NOMO-1 treated with DMSO at 0.1 percent for 48 hours (cell line): ENCODE measurements around the gene NPAS3.
A peak's percentile ranks its signal among the peaks of the same experiment; 100 is the strongest.

Experiments
- DNase-seq: peaks from one replicate; lab custom pipeline; 2025; ENCODE audit not compliant: unreplicated experiment; lab: John Stamatoyannopoulos, UW

The NPAS3 gene

DNA sequence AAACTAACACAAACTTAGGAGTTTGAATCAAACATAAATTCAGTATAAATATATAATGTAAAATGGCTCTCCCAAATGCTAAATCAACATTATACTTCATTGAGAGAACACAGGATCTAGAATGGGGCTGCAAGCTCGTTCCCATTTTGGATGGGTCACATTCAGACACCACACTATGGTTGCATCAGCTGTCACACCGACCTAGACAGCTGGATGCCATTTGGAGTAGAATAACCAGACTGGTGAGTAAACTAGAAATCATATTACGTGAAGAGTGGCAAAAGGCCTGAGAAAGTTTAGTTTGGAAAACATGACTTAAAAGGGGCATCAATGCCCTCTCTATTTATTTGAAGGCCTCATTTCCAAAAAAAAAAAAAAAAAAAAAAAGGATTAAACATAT, 430.4 kb downstream of the NPAS3 start:
- DNase-seq = no peak

DNA sequence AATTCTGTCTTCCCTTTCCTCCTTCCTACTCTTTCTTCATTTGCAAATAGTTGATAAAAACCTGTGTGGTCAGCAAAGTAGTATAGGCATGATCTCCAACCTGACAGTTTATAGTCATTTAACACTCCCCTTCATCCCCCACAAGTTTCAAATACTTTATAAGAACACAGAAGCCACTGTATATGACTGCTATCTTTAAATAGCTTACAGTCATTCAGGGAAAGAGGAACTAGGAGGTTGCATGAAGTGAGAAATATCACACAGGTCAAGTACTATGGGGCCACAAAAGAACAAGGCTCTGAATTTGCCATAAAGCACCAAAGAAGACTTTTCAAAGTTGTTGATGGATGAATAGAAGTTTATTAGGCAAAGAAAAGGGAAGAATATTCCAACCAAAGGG, 431.3 kb downstream of the NPAS3 start:
- peak; percentile 1 for DNase-seq

DNA sequence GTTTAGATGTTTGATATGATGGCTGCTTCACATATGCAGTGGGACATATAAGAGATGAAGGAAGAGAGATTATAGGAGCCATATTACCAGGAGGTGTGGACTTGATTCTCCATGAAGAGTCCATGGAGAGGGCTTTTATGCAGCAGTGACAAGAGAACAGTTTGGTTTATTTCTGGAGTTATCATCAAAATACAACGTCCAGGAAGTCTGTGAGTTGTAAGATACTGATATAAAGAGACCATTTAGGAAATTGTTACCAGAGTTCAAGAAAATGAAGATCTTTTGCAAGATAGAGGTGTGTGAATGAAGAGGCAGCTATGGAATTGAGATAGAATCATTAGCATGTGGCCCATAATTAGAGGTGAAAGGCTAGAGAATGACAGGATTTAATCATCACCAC, 431.7 kb downstream of the NPAS3 start:
- no peak for DNase-seq

DNA sequence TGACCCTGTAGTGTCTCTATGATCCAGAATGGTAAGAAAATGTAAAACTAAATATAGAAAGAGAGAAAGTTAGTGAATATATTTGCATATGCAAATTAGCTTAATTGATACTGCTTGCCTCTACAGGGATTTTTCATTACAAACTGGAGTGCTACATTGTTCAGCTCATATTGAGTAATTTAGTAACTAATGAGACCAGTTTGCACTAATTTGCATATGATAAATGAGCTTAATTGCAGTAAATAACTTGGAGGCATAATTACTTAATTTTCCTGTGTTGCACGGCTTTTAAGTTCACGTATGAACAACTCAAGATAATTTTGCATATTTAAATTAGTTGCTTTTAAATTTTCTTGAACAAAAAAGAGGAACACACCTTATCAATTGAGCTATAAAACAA, 436.5 kb downstream of the NPAS3 start:
- no peak for DNase-seq

DNA sequence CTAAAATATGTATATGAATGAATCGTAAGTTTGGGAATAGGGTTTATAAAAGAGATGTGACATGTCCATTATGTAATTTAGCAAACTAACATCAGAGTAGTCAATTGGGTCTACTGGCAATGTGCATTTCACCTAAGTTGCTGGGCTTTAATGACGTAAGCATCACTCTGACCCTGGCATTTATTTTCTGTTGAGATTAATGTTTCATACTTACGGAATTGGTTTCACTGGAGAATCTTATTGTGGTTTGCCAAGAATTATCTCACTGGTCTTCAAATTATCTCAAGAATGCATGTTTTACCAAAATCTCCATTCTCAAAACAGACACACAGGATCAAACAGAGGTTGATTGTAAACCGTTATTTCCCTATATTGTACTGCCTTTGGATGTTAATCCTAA, 437.1 kb downstream of the NPAS3 start:
- no peak for DNase-seq

DNA sequence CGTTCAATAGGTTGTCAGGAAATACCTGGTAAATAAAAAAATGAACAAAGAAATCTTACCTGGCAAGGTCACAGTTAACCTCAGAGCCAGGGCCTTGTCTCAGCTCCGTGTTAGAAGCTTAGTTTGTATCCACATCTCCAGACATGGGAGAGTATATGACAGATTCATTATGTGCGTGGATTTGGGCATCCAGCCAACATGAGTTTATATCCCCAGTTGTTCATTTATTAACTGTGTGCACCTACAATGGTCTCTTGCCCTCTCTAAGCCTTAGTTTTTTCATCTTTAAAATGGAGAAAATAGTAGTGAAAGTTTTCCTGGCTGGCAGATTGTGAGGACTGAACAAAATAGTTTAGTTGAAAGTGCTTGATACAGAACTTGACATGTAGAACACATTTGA, 437.8 kb downstream of the NPAS3 start:
- DNase-seq = no peak

DNA sequence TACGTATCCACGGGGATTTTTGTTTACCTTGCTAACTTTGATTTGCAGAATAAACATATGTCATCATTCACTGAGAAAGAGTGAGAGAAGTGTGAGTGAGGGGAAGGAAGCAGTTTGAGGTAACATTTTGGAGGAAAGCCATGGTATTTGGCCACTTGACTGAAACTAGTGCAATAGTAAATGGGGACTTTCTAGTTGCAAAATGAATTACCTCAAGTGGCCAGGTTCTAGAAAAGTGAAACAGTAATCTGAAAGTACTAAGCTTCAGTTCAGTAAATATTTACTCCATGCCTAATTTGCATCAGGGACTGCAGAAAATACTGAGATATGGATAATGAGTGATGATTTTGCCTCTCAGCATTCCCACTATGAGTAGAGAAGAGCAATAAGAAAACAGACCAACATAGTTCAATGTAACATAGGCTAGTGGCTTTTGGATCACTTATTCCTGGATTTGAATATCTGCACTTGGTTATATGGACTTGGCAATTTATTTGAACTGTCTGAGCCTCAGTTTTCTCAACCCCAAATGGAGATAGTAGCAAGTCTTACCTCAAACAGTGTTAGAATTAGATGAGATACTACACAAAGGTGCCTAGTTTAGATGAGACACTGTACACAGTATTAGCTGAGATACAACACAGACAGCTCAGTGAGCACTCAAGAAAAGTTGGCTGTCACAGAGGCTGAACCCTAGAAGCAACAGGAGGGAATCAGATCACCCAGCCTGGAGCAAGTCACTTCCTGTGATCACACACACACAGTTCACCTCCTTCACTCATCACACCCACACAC, 439.1 kb downstream of the NPAS3 start:
- no peak for DNase-seq

DNA sequence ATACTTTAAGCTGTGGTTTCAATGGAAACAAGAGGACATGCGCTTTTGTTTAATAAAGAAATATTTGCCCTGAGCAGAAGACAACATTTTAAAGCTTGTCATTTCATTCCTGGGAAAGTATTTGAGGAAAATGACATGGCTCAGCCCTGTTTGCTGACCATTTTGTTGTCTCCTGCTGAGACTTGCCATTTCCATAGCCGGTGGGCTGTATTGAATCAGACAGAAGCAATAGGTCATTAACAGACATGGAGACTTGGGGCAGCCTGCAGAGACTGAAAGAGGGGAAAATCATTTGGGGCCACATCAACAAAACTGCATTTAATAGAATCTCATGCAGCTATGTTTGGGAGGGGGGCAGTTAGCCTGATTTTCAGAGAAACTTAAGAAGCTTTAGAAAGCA, 443.0 kb downstream of the NPAS3 start:
- no peak for DNase-seq

DNA sequence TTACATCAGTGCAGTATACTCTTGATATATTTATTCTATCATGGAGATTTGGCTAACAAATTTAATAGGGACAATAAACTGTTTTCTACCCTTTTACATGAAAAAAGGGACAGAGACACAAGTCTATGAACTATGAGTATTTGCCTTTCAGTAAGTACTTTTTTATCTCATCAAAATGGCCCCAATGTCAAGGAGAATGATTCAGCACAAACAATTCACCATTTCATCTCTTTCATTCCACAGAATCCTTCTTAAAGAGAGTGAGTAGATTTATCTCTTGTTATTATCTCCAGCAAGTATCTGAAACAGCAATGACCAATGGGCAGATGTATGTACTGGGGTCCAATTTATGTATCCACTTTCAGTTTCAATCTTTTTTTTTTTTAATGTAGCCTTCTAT, 447.5 kb downstream of the NPAS3 start:
- no peak for DNase-seq

DNA sequence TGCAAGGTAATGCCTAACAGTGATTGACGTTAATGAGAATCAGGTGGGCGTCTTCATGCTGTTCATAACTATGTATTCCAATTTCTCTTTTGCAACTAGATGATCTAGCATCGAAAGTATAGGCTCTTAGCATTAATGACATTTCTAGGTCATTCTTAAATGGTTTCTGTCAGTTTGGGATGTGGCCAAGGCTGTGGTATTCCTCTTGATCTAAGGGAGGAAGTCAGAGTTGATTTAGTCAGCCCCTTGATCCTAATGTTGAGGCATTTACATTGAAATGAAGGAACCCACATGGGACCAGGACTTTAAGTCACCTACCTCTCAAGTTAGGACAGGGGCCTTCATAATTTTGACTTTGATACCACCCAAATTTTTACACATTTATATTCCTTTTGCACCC, 448.1 kb downstream of the NPAS3 start:
- no peak for DNase-seq

DNA sequence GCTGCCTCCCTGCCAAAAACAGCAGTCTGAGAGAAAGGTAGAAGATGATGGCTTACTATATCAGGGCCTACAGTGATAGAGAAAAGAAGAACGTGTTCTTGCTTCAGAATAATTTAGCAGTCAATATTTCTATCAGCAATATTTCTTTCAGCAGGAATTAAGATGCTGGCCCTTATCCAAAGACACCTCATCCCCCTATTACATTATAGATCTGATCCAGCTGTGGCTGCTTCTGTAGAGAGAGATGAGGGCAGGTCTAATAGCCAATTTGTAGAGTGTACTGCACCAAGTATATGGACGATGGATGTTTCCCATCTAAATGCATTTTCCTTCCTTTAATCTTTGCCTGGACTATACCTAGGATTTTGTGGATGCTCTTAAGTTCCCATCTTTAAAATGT, 451.7 kb downstream of the NPAS3 start:
- DNase-seq = no peak

DNA sequence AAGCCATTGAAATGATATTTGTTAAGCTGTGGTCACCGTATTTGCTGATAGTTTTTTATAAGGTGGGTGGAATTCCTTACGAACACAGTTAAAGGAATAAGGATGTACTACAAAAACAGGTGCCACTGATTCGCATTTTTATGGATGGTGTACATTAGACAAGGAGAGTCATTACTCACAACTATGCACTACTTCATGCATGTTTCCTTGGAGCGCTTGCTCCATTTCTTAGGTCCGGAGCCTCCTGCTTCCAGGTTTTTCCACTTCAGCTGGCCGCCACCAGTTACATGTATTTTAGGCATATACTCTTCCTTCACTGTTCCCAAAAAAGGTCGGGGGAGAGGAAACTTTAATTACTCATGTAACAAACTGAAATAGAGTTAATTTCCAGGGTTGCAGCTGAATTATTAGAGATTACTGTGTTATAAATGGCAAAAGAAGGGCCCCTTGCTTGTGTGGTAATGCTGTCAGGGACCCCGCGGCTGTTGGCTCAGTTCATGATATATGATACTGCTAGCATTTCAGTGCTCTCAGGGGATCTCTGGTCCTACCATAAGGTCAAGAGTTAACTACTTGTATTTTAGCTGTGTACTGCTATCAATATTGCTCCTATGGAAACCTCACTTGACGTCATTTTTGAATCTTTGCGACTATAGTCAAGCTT, 454.7 kb downstream of the NPAS3 start:
- no peak for DNase-seq

DNA sequence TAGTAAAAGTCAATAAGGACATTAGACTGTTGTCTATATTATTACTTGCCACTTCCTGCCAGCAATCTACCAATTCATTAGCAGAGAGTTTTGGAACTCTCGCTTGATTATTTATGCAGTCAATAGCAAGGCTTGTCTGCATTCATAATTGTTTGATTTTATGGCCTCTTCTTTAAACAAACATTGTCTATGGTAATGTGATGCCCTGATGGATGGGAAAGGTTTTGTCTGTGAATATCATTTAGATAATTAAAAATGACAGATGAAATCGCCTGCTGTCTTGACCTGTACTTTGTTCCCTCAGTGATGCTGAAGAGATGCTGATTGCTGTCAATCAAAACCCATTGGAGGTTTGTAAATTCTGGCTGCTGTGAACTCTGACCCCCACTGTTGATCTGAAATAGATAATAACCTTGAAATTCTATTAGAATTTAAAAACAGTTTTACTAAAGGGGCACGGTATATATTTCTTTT, 455.3 kb downstream of the NPAS3 start:
- no peak for DNase-seq

DNA sequence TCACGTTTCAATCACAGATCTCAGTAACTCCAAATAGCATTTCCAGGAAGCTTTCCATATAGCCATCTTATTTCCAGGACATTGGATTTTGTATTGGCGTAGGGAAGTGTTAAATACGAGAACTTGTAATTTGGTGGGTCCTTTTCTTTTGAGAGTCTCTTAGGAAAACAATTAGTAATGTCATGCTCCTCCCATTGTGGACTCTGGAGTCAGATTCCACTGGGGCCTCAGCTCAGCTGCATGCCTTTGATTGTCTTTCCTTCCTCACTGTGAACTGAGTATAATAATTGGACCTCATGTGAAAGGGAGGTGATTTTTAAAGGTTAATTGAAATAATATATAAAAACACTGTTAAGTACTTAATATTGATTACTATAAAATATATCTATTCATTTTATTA, 462.6 kb downstream of the NPAS3 start:
- DNase-seq = no peak

DNA sequence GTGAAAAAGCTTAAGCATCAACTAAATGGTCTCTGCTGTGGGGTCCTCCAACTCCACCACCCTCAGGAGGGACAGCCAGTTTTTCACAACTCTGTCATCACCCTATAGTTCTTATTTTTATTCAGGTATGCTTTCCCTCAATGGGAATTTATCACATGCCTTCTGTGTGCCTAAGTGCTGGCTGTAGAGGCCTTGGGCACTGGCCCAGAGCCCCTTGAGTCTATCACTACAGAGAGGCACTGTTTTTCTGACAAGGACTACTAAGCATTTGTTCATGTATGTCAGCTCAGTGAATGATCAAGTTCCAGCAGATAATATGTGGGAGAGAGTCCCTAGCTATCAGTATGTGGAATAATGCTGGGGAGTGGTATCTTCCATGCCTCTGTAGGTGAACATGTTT, 463.9 kb downstream of the NPAS3 start:
- no peak for DNase-seq

DNA sequence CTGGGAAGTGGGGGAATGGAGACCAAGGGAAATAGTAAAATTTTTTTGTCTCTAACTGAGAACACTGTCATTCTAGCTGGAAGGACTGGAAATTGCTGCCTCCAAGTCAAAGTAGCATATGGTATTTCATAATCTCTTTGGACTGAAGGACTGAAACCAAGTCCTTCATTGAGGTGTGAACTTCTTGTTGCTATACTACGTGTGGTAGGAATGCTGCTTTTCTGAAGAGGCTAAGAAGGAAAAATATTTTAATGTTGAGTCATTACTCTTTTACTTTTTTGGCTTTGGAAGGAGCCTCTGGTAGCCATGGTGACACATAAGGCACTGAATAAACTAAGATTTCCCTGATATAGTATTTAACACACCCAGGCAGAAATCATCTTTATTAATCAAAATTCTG, 465.4 kb downstream of the NPAS3 start:
- no peak for DNase-seq

DNA sequence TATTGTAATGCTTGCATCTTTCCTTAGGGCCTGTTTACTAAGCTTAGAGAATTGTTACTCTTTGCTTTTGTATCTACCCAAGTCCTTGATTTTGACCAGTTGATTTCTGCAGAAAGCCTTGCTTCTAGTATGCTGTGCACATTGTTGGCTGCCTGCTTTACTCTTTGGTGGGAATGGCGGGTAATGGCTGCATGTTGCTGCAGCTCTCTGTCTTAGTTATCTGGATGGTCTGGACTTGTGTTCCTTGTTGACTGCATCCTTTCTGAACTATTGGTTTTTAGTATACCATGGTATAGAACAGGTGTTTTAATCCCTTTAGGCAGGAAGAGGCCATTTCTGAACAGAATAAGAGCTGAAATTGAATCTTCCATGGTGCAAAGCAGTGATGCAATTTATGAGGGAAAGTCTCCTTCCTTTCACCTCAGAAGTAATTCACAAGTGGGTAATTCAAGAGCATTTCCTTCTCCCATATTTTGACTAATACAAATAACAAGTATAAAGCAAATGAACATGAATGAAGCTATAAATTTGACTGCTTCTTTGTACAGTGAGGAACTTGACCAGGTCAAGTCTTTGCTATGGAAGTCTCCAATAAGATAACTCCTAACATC, 466.4 kb downstream of the NPAS3 start:
- DNase-seq = no peak

DNA sequence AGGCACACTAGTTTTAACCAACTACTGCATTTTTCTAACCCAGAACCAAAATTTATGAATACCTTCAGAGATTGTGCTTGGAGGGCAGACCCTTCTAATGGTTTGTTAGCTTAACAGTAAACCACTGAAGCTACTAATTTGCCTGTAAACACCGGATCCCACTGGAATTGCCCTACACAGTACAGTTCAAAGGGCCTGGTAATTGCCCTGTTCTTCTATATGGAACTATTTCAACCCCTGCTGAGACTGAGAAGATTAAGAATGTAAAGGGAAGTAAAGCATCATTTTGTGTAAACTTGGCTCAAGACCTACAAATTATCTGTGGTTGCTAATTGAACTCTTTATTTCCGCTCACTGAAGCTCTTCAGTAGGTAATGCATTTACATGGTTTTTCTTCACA, 468.1 kb downstream of the NPAS3 start:
- no peak for DNase-seq

DNA sequence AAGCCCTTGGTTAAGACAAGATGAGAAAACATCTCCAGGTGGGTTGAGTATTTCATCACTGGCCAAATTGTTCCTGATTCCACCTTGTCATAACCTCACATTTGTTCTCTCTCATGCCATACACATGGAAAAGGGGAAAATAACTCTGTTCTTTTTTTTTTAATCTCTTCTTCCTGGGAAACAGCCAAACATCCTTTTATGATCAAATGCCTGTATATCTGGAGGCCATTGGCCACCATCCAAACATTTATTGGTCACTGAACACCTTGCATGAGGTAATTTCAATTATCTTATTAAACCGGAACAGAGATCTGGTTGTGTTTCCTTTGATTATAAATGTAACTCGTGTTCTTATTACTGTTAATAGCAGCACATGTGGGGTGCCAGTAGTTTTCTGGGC, 469.6 kb downstream of the NPAS3 start:
- DNase-seq = no peak

DNA sequence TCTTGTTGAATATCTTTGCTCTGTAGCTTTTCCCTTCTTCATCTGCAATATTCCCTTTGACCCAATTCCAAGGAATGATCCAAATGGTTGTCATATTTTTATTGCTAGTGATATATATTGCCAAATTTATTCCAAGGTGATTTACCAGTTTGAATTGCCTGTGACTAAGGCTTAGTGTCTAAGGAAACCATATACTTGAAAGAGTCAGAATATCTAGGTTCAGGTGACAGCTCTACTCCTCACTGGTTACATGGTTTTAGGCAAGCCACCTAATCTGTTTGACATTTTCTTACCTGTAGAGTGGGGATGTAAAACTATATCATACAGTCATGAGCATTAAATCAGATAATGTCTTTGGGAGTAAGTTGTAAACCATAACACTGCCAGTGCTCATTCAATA, 473.8 kb downstream of the NPAS3 start:
- DNase-seq = no peak

DNA sequence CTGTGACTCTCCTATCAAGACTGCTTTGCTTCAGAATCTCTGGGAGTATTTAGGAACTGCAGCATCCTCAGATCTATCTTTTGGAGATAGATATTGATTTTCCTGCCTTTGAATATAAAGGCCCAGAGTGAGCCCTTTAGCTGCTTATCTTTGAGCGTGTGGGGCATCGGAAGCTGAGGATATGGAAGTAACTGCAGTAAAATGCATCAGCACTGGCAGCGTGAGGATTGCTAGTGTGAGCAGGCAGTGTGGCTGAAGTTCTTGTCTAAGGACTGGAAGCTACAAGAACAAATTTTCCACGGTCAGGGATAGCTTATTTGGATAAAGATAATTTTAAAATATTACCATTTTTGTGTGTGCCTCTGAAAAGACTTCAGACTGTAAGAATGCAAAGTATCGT, 474.7 kb downstream of the NPAS3 start:
- no peak for DNase-seq

DNA sequence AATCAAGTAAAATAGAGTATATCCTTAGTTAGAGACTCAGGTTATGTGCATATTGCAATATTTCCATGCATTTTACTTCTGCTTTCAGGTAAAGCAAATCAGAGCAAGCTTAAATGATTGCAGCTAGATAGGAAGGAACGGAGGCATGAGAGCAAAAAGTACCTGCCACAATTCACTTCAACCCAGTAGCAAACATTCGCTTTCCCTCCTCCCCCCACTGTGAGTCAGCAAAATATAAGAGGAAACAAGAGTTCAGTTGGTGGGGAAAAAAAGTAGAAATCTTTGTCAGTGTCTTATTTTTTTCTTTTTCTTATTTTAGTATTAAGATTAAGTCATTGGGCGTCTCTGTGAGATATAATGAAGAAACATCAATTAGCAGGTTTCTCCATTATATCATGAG, 475.4 kb downstream of the NPAS3 start:
- peak; percentile 74 for DNase-seq
